GM18511 (cell line): ENCODE data around the gene BRINP2.

Experiments used
- ATAC-seq: cut with Tn5 transposase; IDR thresholded peaks from one replicate; pipeline ENCODE4 v1.9.1; 2021; ENCODE audit warnings: mild to moderate bottlenecking, moderate library complexity; ENCODE audit not compliant: unreplicated experiment

Gene BRINP2

GRCh38 chr1:177219554-177220458 lies 49.0 kb downstream of the BRINP2 start:
- no peak for ATAC-seq

GRCh38 chr1:177223359-177223758 lies 52.6 kb downstream of the BRINP2 start:
- no peak for ATAC-seq

- ATAC-seq = no peak
These were observed 57.4 kb downstream of the BRINP2 start for GRCh38 chr1:177227978-177228692.

DNA sequence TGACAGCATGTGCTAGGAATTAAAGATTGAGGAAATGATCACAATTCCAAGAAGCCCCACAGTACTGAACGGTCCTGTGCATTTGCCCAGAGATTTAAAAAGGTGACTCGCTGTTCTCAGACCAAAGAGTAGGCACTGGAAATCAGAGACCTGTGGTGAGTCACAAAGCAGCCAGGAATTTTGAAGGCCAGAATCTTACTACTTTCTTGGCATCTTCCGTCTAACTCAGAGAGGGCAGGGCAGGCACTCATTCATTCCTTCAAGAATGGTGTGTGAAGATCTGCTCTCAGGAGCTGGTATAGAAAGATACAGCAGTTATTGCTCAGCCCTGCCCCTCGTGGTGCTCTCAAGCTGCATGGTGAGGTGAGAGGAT lies 57.9 kb downstream of the BRINP2 start:
- no peak for ATAC-seq

- no peak for ATAC-seq
These were observed 59.0 kb downstream of the BRINP2 start for GRCh38 chr1:177229781-177230180.

- no peak for ATAC-seq
These were observed 59.7 kb downstream of the BRINP2 start for GRCh38 chr1:177230228-177231016.

DNA sequence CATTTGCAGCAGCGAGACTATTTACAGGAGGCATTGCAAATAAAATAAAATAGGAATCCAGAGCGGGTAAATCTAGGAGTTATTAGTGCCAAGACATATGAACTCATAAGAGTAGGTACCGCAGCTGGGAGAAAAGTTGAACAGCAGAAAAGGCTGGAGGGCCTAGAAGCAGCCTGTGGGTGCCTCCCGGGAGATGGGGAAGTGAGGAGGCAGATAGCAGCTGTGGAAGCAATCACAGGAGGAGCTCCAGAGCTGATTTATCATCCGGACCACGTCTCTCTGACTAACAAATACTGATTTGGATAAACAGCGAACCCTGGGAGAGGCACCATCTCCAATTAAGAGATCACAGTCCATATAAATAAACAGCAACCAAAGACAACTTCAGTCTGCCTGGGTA lies 64.6 kb downstream of the BRINP2 start:
- no peak for ATAC-seq

GRCh38 chr1:177236962-177237361 lies 66.2 kb downstream of the BRINP2 start:
- ATAC-seq = no peak

DNA sequence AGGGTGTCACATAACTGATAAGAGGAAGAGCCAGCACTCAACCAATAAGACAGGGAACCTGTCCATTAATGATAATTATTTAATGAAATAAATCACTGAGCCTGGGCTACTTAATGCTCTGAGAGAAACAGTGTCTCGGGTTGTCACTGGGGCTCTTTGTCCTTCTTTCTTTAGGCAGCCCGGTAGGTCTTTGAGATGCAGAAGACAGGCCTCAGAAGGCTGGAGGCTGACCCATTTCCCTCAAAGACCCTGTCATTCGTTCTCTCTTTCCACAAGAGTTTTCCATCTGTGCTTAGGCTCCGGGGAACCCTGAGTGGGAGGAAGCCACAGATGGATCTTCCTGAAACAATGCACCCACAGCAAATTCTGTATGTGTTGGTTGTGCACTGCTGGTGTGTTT lies 68.2 kb downstream of the BRINP2 start:
- ATAC-seq = no peak

- no peak for ATAC-seq
These were observed 69.0 kb downstream of the BRINP2 start for GRCh38 chr1:177239792-177240191.

- no peak for ATAC-seq
These were observed 73.0 kb downstream of the BRINP2 start for GRCh38 chr1:177243773-177244172.

DNA sequence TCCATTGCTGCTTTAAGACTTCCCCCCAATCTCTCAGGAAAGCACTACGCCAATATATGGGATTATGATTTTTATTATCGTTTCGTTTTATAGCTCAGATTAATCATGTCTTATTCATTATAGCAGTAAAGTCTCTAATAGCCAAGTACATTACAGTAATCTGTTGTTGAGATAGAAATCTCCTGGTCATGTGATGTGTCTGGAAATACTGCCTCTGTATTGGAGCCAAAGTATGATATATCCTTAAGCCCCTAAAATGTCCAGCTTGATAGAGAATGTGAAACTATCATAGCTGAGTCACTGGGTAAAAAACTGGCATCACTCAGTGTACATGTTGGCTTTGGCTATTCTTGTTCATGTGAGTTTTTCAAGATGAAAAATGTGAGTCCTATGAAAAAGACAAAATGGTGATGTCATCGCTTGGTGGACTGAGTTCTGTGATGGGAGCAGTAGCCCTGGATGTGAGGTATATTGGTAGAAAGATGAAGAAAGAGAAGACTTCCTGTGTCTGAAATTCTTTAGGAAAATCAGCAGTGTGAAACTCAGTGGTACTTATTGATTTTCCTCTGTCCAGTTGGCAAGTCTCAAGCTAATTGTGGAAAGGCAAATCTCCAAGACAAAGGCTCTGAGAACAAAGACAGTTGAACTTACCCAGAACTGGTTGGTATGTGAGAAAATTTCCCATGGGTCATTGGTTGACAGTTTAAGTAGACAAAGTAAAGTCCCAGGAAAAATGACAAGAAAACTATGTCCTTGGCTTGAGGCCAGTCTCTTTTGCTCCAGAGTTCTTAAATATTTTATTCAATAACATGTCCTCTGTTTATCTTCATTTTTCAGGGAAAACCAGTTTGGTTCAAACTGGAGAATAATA lies 76.2 kb downstream of the BRINP2 start:
- no peak for ATAC-seq

DNA sequence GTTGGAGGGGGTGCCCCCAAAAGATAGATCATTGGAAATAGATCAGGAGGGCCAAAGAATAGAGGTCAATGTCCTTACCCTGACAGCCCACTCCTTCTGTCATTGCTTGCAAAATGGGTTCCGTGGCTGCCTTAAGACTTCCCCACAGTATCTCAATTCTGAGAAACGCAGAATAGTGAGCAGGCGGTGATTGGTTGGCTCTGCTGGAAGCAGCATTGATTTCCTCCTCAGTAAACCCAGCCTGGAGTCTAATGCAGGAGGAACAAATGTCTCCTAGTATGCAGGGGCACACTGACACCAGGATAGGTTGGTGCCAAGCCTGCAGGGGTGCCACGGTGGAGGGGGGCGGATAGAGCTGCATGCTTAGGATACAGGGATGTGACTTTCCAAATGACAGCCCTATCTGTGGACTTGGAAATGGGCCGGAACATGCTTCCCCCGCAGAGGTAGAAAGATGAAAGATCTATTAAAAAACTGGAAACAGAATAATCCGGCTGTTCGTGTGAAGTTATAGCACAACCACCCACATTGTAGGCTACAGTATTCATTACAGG lies 76.9 kb downstream of the BRINP2 start:
- ATAC-seq = no peak

DNA sequence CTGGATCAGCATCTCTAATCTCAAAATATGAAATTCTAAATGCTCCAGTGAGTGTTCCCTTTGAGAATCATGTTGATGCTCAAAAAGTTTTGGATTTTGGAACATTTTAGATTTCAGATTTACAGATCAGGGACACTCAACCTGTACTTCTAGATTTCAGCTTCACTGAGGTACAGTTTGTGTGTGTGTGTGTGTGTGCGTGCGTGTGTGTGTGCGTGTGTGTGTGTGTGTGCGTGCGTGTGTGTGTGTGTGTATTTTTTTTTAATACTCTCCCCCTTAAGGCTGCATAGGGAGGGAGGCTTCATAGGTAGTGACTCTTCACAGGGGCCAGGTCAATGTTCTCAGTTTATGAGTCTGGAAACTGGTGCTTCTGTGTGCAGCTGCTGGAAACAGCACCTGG lies 77.5 kb downstream of the BRINP2 start:
- ATAC-seq = no peak

GRCh38 chr1:177249231-177249630 lies 78.5 kb downstream of the BRINP2 start:
- no peak for ATAC-seq

DNA sequence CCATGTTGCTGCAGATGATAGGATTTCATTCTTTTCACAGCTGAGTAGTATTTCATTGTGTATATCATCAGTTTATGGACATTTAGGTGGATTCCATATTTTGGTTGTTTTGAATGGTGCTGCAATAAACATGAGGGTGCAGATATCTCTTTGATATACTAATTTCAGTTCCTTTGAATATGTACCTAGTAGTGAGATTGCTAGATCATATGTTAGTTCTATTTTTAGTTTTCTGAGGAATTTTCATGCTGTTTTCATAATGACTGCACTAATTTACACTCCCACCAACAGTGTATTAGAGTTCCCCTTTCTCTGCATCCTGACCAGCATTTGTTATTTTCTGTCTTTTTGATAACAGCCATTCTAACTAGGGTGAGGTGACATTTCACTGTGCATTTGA lies 82.1 kb downstream of the BRINP2 start:
- no peak for ATAC-seq

GRCh38 chr1:177255411-177255810 lies 84.7 kb downstream of the BRINP2 start:
- no peak for ATAC-seq

DNA sequence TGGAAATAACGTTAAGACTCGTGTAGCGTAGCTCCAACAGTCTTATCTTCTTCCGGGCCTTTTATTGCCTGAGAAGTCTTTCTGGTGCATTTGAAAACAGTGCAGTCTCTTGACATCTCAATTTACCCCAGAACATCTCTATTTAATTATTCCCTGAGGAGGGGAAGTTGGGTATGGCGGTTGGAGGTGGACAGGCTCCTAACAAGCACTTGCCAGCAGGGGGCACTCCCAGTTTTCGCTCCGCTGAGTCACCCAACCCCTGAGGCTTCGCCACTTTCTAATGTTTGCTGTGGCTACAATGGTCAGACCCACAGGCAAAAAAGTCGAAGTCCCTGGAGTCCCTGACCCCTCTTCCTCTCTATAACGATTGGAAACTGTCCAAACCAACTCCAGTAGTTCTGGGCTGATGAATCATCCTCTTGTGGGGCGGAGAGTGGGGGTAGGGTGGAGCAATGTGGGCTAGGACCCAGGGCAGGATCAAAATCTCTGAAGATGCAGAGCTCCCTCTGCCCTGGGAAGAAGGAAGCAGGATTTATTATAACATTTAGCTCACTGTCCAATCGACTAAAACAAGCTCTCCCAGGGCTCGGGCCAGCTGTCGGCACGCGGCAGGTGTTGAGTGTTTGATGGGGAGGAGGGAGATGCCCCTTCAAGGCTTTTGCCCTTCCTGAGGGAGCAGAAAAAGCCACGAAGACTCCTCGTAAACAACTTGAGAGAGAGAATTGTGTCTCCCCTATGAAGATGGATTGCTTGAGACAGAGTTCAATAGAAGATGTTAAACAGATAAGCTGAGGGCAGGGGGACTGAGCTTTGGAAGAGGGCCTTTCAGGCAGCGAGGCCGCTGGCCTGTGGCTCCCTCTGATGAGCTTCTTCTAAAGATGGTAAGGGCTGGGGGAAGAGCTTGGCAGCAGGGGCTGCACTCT lies 85.7 kb downstream of the BRINP2 start:
- no peak for ATAC-seq

DNA sequence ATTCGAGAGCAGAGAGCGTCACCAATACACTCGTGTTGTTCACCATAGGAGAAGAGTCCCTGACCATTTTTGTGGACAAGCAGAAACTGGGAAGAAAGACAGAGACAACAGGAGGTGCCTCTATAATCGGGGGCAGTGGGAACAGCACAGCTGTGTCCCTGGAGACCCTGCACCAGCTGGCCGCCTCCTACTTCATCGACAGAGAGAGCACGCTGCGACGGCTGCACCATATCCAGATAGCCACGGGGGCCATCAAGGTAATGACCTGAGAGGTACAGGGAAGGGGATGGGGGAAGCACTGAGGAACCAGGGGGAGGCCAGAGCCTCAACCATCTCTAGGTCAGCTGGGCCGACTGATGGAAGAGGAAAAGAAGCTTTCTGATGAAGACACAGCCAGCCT lies 86.4 kb downstream of the BRINP2 start:
- ATAC-seq = no peak
